K562 (cell line): ENCODE data around the gene CTF1. TPM values are rescaled to one million over a fixed set of nuclear protein-coding genes. Genes with fewer than 3 reads are reported as not detected.

ENCODE experiments used
- BCOR ChIP-seq: fragments of 450-650 bp; IDR thresholded peaks from 2 replicates; pipeline ENCODE4 v1.6.1; 2016
- ELF4 ChIP-seq: fragments of 450-650 bp; formaldehyde crosslinking; IDR thresholded peaks from 2 replicates; pipeline ENCODE4 v1.4.0; 2022; ENCODE audit warnings: missing genetic modification characterization
- GATAD2B ChIP-seq: fragments of 450-650 bp; IDR thresholded peaks from 2 replicates; pipeline ENCODE4 v1.6.1; 2017; ENCODE audit warnings: mild to moderate bottlenecking, borderline replicate concordance
- KAT8 ChIP-seq: fragments of 450-650 bp; IDR thresholded peaks from 2 replicates; pipeline ENCODE4 v1.6.1; 2016; ENCODE audit warnings: low read depth, mild to moderate bottlenecking
- MCM3 ChIP-seq: fragments of 450-650 bp; IDR thresholded peaks from 2 replicates; pipeline ENCODE4 v1.6.1; 2016
- NR2C1 ChIP-seq, 2 experiments: fragments of 450-650 bp; IDR thresholded peaks; 2 replicates each; pipeline ENCODE4 v1.6.1; 2017; ENCODE audit warnings: mild to moderate bottlenecking in 2 of 2, antibody characterized with exemption in 1 of 2, inconsistent platforms in 1 of 2, missing compliant biosample characterization in 1 of 2, missing genetic modification characterization in 1 of 2
- POLR2G ChIP-seq: fragments of 200-400 bp; formaldehyde crosslinking; IDR thresholded peaks from 2 replicates; pipeline ENCODE4 v1.6.1; 2017; ENCODE audit warnings: low read depth, mild to moderate bottlenecking, antibody characterized with exemption, low read length, moderate library complexity
- PURB ChIP-seq: sonication (generic); formaldehyde crosslinking; IDR thresholded peaks from 2 replicates; pipeline ENCODE4 v1.9.0; 2021; ENCODE audit warnings: low read depth, mild to moderate bottlenecking, missing genetic modification reagents
- RAD21 ChIP-seq, 2 experiments: fragments of 250-450 bp in 1 of 2; fragments of 450-650 bp in 1 of 2; sonication (Bioruptor Pico) in 1 of 2; formaldehyde crosslinking in 1 of 2; IDR thresholded peaks in 1 of 2; conservative IDR thresholded peaks in 1 of 2; 2 replicates each; pipeline versions ENCODE4 v1.4.0 to v1.8.0; 2020 to 2022; ENCODE audit warnings: mild to moderate bottlenecking in 2 of 2, moderate library complexity in 1 of 2
- RERE ChIP-seq: sonication (generic); formaldehyde crosslinking; IDR thresholded peaks from 2 replicates; pipeline ENCODE4 v1.8.0; 2023; ENCODE audit warnings: missing genetic modification reagents, mild to moderate bottlenecking, borderline replicate concordance
- SAFB ChIP-seq: fragments of 200-400 bp; formaldehyde crosslinking; IDR thresholded peaks from 2 replicates; pipeline ENCODE4 v1.6.1; 2017; ENCODE audit warnings: low read depth, low read length, borderline replicate concordance
- SNIP1 ChIP-seq: fragments of 450-650 bp; IDR thresholded peaks from 2 replicates; pipeline ENCODE4 v1.7.1; 2017; ENCODE audit warnings: low read depth, mild to moderate bottlenecking
- TBL1XR1 ChIP-seq, 2 experiments: IDR thresholded peaks; 2 replicates each; pipeline ENCODE4 v1.6.1; 2012; ENCODE audit warnings: improper control_type of control experiment in 2 of 2, low read length in 2 of 2, mild to moderate bottlenecking in 1 of 2
- ZKSCAN3 ChIP-seq: fragments of 250-450 bp; sonication (Bioruptor Pico); IDR thresholded peaks from 2 replicates; pipeline ENCODE4 v1.4.0; 2020
- ZNF165 ChIP-seq: fragments of 250-450 bp; sonication (Bioruptor Pico); IDR thresholded peaks from 2 replicates; pipeline ENCODE4 v1.4.0; 2020; ENCODE audit warnings: borderline replicate concordance
- ZNF282 ChIP-seq: sonication (generic); formaldehyde crosslinking; IDR thresholded peaks from 2 replicates; pipeline ENCODE4 v1.8.1; 2023; ENCODE audit warnings: missing genetic modification reagents
- ZNF512 ChIP-seq: IDR thresholded peaks from 2 replicates; pipeline ENCODE4 v1.6.1; 2016; ENCODE audit warnings: missing genetic modification characterization, missing compliant biosample characterization
- ZNF551 ChIP-seq: fragments of 250-450 bp; sonication (Bioruptor Pico); IDR thresholded peaks from 2 replicates; pipeline ENCODE4 v1.5.0; 2021; ENCODE audit warnings: mild to moderate bottlenecking, moderate library complexity
- polyA plus RNA-seq, 8 experiments: library from polyadenylated mRNA; depleted of rRNA in 4 of 8; stranded (reverse) in 5 of 8; unstranded in 3 of 8; fragments of >200 nt; fragmentation: Nextera tagmentation in 2 of 8; fragmentation: Illumina TruSeq in 1 of 8; extraction: Ambion mirVana in 2 of 8; extraction: Trizol in 1 of 8; gene quantifications; 2 replicates each; pipeline versions ENCODE4 v1.2.1 to v1.2.3, GENCODE V29; 2011 to 2014; ENCODE audit warnings: inconsistent platforms in 1 of 8, missing spikeins in 1 of 8
- total RNA-seq, 7 experiments: library from RNA; depleted of rRNA in 6 of 7; stranded (reverse); fragments of >200 nt in 6 of 7; fragmentation: Illumina TruSeq in 2 of 7; extraction: Trizol in 2 of 7; gene quantifications; 2 replicates each; pipeline versions ENCODE4 v1.2.1 to v1.2.3, GENCODE V29; 2011 to 2021; ENCODE audit warnings: low replicate concordance in 1 of 7
- TF ChIP-seq, protein P1 (sequence below): fragments of 250-450 bp; sonication (Bioruptor Pico); IDR thresholded peaks from 2 replicates; pipeline ENCODE4 v1.4.0; 2020; ENCODE audit warnings: mild to moderate bottlenecking

CTF1 gene
- total and polyA plus RNA-seq, 9 of the 15 experiments (the other 6 are each of a cell fraction or from before 2014, with no cell fraction given) = 0.24 to 2.5 (median 0.44) TPM

GRCh38 chr16:30874821-30875717 is 21.3 kb upstream of the CTF1 start (continued):
- TF ChIP-seq NR2C1 (IDR thresholded peaks at IDR 0.05) (peak; percentile 53; the same call in 1 of the 2 replicates), NR2C1 (tag; IDR thresholded peaks at IDR 0.05) (peak; percentile 66), ELF4 (CRISPR knock-in tag) (no peak), RAD21 (CRISPR knock-in tag; conservative IDR thresholded peaks at IDR 0.05 in 1 of 2, IDR thresholded peaks at IDR 0.05 in 1 of 2) (peak in 1 of 2 experiments; percentile 6; a peak in 1 of 4 replicates), ZKSCAN3 (CRISPR knock-in tag) (no peak), GATAD2B (no peak; the same call in 1 of the 2 replicates), ZNF165 (no peak), SAFB (peak; percentile 26; the same call in 1 of the 2 replicates), SNIP1 (peak; percentile 88), BCOR (peak; percentile 84; the same call in 1 of the 2 replicates), ZNF512 (no peak), ZNF551 (CRISPR knock-in tag) (no peak), POLR2G (peak; percentile 98), RERE (CRISPR knock-in tag) (0 out of 2 replicates have a peak, but pooled peaks have one; percentile 53), TBL1XR1 (IDR thresholded peaks at IDR 0.05; ENCODE audit: low read length in 2 of 2) (peak in 1 of 2 experiments; percentile 40; a peak in 1 of 4 replicates), MCM3 (no peak), PURB (CRISPR knock-in tag) (no peak), ZNF282 (CRISPR knock-in tag) (no peak), KAT8 (no peak)
- TF ChIP-seq, protein P1, sequence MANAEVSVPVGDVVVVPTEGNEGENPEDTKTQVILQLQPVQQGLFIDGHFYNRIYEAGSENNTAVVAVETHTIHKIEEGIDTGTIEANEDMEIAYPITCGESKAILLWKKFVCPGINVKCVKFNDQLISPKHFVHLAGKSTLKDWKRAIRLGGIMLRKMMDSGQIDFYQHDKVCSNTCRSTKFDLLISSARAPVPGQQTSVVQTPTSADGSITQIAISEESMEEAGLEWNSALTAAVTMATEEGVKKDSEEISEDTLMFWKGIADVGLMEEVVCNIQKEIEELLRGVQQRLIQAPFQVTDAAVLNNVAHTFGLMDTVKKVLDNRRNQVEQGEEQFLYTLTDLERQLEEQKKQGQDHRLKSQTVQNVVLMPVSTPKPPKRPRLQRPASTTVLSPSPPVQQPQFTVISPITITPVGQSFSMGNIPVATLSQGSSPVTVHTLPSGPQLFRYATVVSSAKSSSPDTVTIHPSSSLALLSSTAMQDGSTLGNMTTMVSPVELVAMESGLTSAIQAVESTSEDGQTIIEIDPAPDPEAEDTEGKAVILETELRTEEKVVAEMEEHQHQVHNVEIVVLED (CRISPR knock-in tag) = no peak; the same call in 1 of the 2 replicates
